Measurements from ENCODE around the gene ZNF202. TPM values are rescaled to one million over a fixed set of nuclear protein-coding genes. Genes with fewer than 3 reads are reported as not detected.

Gene ZNF202
- total RNA-seq, 1 experiment from 2014 or later, result 9.4 TPM

- no peak for DNase-seq (ENCODE audit: low read depth)
Observed at GRCh38 chr11:123684601-123685000, 56.9 kb downstream of the ZNF202 start.

- DNase-seq (ENCODE audit: low read depth), result no peak
Observed at GRCh38 chr11:123683428-123684170, 57.9 kb downstream of the ZNF202 start.

GRCh38 chr11:123682696-123683410 is 58.6 kb downstream of the ZNF202 start:
- DNase-seq (ENCODE audit: low read depth), result no peak

GRCh38 chr11:123681030-123681429 is 60.4 kb downstream of the ZNF202 start:
- DNase-seq (ENCODE audit: low read depth), result no peak

- DNase-seq (ENCODE audit: low read depth), result no peak
Observed at GRCh38 chr11:123678246-123678645, 63.2 kb downstream of the ZNF202 start.

- no peak for DNase-seq (ENCODE audit: low read depth)
Observed at GRCh38 chr11:123677510-123677909, 64.0 kb downstream of the ZNF202 start.

GRCh38 chr11:123674297-123674696 is 67.2 kb downstream of the ZNF202 start:
- DNase-seq (ENCODE audit: low read depth), result no peak

Other genes with a start within 250 kb of the ZNF202 start
- not detected in 2 replicates for gene SCN3B, start 87.0 kb downstream of the ZNF202 start, total RNA-seq (2014; rRNA removed)
- gene OR6X1, start 12.9 kb upstream of the ZNF202 start, total RNA-seq (2014; rRNA removed), result not detected in 2 replicates
- gene OR6M1, start 64.7 kb upstream of the ZNF202 start, total RNA-seq (2014; rRNA removed), result not detected in 2 replicates
- not detected in 2 replicates for gene TMEM225, start 144.0 kb upstream of the ZNF202 start, total RNA-seq (2014; rRNA removed)
- gene OR8D4, start 160.5 kb upstream of the ZNF202 start, total RNA-seq (2014; rRNA removed), result not detected in 2 replicates
- gene OR4D5, start 198.0 kb upstream of the ZNF202 start, total RNA-seq (2014; rRNA removed), result not detected in 2 replicates
- gene OR6T1, start 202.2 kb upstream of the ZNF202 start, total RNA-seq (2014; rRNA removed), result not detected in 2 replicates
- gene OR10S1, start 236.1 kb upstream of the ZNF202 start, total RNA-seq (2014; rRNA removed), result not detected in 2 replicates

Measured in LHCN-M2 (cell line).